ENCODE measurements around the gene MFRP.

MFRP gene

DNA sequence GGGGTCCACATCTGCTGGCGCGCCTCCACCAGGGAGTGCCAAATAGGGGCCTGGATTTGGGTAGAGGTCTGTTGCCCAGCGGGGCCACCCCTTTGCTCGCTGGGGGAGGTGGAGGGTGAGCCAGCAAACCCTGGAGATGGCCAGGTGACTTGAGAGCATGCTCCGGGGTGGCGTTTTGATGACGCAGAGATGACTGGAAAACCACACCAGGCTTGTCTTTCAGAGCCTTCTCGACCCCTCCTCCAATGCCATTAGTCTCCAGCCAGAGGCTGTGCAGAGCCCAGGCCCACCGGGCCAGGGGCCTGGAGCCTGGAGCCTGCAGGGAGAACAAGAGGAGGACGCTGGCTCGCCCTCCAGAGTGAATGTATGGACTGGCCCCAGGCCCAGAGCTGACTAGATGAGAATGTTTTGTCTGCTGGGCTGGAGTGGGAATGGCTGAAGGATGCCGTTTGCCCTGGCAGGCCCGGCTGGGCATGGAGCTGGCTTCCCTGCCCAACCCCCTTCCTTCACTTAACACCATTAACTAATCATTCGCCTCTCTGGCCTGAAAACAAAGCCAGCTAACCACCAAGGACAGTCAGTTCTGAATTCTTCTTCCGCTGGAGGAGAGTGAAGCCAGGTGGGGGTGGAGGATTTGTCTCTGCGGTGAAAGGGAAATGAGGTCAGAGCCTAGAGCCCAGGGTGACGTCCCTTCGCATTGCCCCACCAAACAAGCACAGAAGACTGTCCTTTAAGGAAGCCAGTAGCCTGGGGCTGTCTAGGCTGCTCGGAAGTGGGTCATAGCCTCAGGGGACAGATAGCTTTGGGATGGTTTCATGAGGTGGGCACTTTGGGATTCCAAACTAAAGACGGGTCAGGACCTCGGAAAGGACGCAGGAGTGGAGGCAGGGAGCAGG is 28.0 kb downstream of the MFRP start:
- H3K4me3 ChIP-seq (ENCODE audit: low read depth, low read length): no peak overlapping the region
- TF ChIP-seq CTCF (IDR thresholded peaks at IDR 0.05; ENCODE audit: borderline replicate concordance, insufficient read depth, low read depth, low read length): no peak

GRCh38 chr11:119317592-119318239 is 28.8 kb downstream of the MFRP start:
- TF ChIP-seq CTCF (IDR thresholded peaks at IDR 0.05; ENCODE audit: borderline replicate concordance, insufficient read depth, low read depth, low read length): no peak
- H3K4me3 ChIP-seq (ENCODE audit: low read depth, low read length): no peak overlapping the region

DNA sequence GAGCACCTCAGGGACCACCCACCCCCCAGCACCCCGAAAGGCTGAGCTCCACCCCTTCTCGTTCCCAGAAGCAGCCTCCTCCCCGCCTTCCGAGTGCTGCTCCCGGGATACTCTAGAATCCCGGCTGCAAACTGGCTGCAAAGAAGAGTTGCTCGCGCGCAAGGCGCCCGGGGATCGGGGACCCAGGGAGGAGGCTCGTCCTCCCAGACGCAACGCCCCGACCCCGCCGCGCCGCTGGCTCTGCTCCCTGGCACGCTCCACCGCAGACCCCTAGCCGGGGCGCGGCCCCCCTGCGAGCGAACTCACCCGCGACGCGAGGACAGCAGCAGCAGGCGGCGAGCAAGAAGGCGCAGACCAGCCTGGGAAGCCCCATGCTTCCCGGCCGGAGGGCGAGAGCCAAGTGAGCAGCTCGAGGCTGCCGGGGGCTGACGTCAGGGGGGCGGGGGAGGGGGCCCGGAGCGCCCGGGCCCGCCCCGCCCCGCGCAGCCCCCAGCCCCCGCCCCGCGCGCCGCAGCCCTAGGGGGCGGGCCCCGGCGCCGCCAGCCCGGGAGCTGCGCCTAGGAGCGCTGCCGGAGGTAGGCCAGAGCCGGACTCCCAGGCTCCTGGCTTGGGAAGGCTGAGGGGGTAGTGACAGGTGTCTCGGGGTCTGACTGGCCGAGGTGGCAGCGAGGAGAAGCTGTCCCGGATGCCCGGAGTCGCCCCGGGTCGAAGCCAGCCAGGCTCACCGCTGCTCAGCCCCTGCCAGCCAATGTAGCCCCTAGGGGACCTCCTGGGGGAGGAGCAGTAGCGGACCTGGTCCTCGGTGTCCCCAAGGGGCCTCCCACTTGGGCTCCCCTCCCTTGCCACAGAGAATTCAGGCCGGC is 29.5 kb downstream of the MFRP start, which contains the start of gene MCAM:
Gene MCAM, minus strand, starts transcription at position 402 of the 863 bp plus-strand sequence. Its CDS starts 29 bp downstream, at position 373.
- H3K4me3 ChIP-seq (ENCODE audit: low read depth, low read length): peak within 1 kb of the TSS; percentile 41

DNA sequence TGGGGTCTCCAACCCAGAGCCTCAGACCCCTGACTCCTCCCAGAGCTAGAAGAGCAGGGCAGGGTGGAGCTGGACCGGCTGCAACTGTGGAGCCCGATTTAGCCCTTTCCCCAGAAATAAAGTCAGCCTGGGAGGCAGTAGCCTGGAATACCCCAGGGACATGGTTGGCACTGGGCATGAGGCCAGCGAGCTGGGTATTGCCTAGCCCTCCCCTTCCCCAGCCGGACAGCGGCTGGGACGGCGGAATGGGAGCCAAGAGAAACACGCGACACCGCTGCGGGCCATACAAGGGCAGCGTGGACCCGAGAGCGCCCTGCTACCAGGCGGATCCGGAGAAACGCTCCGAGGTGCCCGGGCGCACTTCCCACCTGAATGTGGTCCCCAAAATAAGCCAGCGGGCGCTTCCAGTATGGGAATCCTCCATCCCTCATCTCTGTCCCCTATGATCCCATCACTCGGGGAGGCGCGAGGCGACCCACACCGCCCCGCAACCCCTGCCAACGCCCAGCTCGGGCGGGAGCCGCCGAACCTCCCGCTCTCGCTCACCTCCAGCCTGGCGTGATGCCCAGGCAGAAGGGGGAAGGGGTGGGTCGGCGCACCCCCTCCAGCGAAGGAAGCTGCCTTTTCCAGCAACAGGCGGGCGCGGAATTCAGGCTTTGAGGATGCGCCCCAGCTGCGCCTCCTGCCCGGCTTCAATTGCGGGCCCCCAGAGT is 30.3 kb downstream of the MFRP start:
- TF ChIP-seq CTCF (IDR thresholded peaks at IDR 0.05; ENCODE audit: borderline replicate concordance, insufficient read depth, low read depth, low read length): no peak

More for the DNA sequence above, 29.5 kb downstream of the MFRP start, which contains the start of gene MCAM:
- no peak for TF ChIP-seq CTCF (IDR thresholded peaks at IDR 0.05; ENCODE audit: borderline replicate concordance, insufficient read depth, low read depth, low read length)

DNA sequence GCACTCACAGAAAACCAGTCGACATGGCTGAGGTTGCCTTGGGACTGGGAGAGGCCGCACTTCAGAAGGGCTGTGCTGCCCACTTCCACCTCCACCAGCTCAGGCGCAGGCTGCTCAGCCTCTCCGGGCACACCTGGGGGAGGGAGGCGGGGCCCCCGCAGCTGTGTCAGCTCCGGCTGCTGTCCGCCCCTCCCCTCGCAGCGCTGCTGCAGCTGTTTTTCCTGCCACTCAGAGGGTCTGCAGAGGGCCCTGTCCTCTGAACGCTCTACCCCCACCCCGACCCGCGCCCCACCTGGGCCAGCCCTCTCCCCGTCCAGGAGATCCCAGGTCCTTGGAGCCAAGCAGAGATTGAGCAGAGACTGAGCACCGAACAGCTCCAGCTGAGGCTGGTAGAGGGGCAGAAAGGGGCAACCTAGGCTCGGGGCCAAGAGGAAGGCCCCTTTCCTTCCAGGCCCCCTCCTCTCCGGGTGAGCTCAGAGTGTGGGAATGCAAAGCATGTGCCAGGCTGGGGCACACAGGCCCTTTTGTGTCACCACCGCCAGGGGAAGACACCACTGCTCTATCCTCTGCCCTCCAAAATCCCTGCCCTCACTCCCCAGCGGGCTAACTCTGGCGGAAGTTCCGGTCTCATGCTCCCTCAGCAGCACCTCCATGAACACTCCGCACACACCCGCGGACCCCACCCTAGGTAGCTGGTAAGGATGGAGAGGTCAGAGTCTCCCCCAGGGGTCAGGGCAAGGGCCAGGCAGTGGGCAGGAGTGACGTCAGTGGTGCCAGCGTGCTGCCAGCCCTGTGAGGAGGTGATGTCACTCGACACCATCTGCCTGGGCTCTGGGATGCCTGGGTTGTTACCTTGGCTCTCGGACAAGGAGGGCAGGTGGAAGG is 31.1 kb downstream of the MFRP start:
- TF ChIP-seq CTCF (IDR thresholded peaks at IDR 0.05; ENCODE audit: borderline replicate concordance, insufficient read depth, low read depth, low read length): 0 out of 2 replicates have a peak, but pooled peaks have one; percentile 13
- H3K4me3 ChIP-seq (ENCODE audit: low read depth, low read length): no peak overlapping the region

More for the DNA sequence above, 30.3 kb downstream of the MFRP start:
- peak overlapping the region; percentile 13 for H3K4me3 ChIP-seq (ENCODE audit: low read depth, low read length)
